ENCODE results near the gene GPR26.

- TF ChIP-seq POLR2A (IDR thresholded peaks at IDR 0.05) (no peak), CTCF (IDR thresholded peaks at IDR 0.05) (no peak)
Measured at GRCh38 chr10:123635131-123635530, 31.0 kb upstream of the GPR26 start.
